HEK293 (cell line): Measurements from ENCODE around the gene UBE2J2.

Experiments used
- CTCF ChIP-seq: fragments of 450-650 bp; formaldehyde crosslinking; IDR thresholded peaks from 2 replicates; pipeline ENCODE4 v1.5.1; 2016; ENCODE audit warnings: missing biosample characterization, missing genetic modification characterization
- OSR2 ChIP-seq: fragments of 450-650 bp; formaldehyde crosslinking; IDR thresholded peaks from 2 replicates; pipeline ENCODE4 v1.5.1; 2016; ENCODE audit warnings: missing biosample characterization, missing genetic modification characterization
- ZFP69B ChIP-seq: fragments of 450-650 bp; formaldehyde crosslinking; IDR thresholded peaks from 2 replicates; pipeline ENCODE4 v1.5.1; 2016; ENCODE audit warnings: missing biosample characterization, missing genetic modification characterization
- ZNF174 ChIP-seq: fragments of 450-650 bp; formaldehyde crosslinking; IDR thresholded peaks from 2 replicates; pipeline ENCODE4 v1.5.0; 2017; ENCODE audit warnings: missing biosample characterization, mild to moderate bottlenecking, missing genetic modification characterization
- ZNF274 ChIP-seq, 2 experiments: fragments of 200-500 bp in 1 of 2; fragments of 450-650 bp in 1 of 2; sonication (Bioruptor generic) in 1 of 2; formaldehyde crosslinking in 1 of 2; IDR thresholded peaks; 2 replicates each; pipeline versions ENCODE4 v1.5.1 to v1.6.1; 2014 to 2016; ENCODE audit warnings: borderline replicate concordance in 1 of 2, inconsistent platforms in 1 of 2, low read length in 1 of 2, missing biosample characterization in 1 of 2, missing genetic modification characterization in 1 of 2
- ZNF311 ChIP-seq: fragments of 450-650 bp; formaldehyde crosslinking; IDR thresholded peaks from 2 replicates; pipeline ENCODE4 v1.5.1; 2017; ENCODE audit warnings: missing biosample characterization, missing genetic modification characterization, borderline replicate concordance
- ZNF585B ChIP-seq: fragments of 450-650 bp; formaldehyde crosslinking; IDR thresholded peaks from 2 replicates; pipeline ENCODE4 v1.5.1; 2016; ENCODE audit warnings: missing biosample characterization, missing genetic modification characterization
- ZNF629 ChIP-seq: fragments of 450-650 bp; formaldehyde crosslinking; IDR thresholded peaks from 2 replicates; pipeline ENCODE4 v1.5.1; 2017; ENCODE audit warnings: missing biosample characterization, missing genetic modification characterization
- ZNF654 ChIP-seq: fragments of 450-650 bp; formaldehyde crosslinking; IDR thresholded peaks from 2 replicates; pipeline ENCODE4 v1.5.1; 2016; ENCODE audit warnings: low read depth, missing biosample characterization, missing genetic modification characterization
- ZNF707 ChIP-seq: fragments of 450-650 bp; formaldehyde crosslinking; IDR thresholded peaks from 2 replicates; pipeline ENCODE4 v1.5.1; 2016; ENCODE audit warnings: missing biosample characterization, missing genetic modification characterization
- ZNF777 ChIP-seq: fragments of 450-650 bp; formaldehyde crosslinking; IDR thresholded peaks from 2 replicates; pipeline ENCODE4 v1.5.1; 2017; ENCODE audit warnings: missing biosample characterization, missing genetic modification characterization, borderline replicate concordance

- TF ChIP-seq OSR2 (tag by site-specific recombination) (no peak), ZNF585B (no peak), CTCF (tag by site-specific recombination) (no peak), ZNF174 (tag by site-specific recombination) (no peak), ZNF707 (tag by site-specific recombination) (no peak), ZNF311 (tag by site-specific recombination) (no peak), ZFP69B (tag by site-specific recombination) (no peak), ZNF654 (no peak), ZNF777 (tag by site-specific recombination) (no peak), ZNF274 (IDR thresholded peaks at IDR 0.05; ENCODE audit: low read length) (no peak), ZNF274 (tag by site-specific recombination; IDR thresholded peaks at IDR 0.05; ENCODE audit: borderline replicate concordance) (no peak), ZNF629 (tag by site-specific recombination) (no peak)
Observed at GRCh38 chr1:1270813-1271212, 2.8 kb downstream of the UBE2J2 start.
